HepG2 (cell line): ENCODE data around the gene PYURF. TPM values are rescaled to one million over a fixed set of nuclear protein-coding genes. Genes with fewer than 3 reads are reported as not detected.

Source experiments
- DZIP1 ChIP-seq: sonication (generic); formaldehyde crosslinking; IDR thresholded peaks from 2 replicates; pipeline ENCODE4 v1.5.0; 2020; ENCODE audit warnings: mild to moderate bottlenecking, missing genetic modification reagents
- FOXK1 ChIP-seq: sonication (generic); formaldehyde crosslinking; IDR thresholded peaks from 2 replicates; pipeline ENCODE4 v1.4.0; 2020; ENCODE audit warnings: low read depth, missing genetic modification reagents, borderline replicate concordance
- GTF2F1 ChIP-seq: fragments of 150-350 bp; IDR thresholded peaks from 2 replicates; pipeline ENCODE4 v1.6.1; 2014; ENCODE audit warnings: low read length
- GZF1 ChIP-seq: sonication (generic); formaldehyde crosslinking; IDR thresholded peaks from 2 replicates; pipeline ENCODE4 v1.5.1; 2020; ENCODE audit warnings: mild to moderate bottlenecking, missing genetic modification reagents
- HMGXB4 ChIP-seq, 2 experiments: sonication (generic) in 1 of 2; formaldehyde crosslinking in 1 of 2; IDR thresholded peaks; 2 replicates each; pipeline versions ENCODE4 v1.4.0 to v1.6.1; 2018 to 2020; ENCODE audit warnings: missing genetic modification reagents in 2 of 2, borderline replicate concordance in 1 of 2, low read depth in 1 of 2, mild to moderate bottlenecking in 1 of 2, missing biosample characterization in 1 of 2
- HOMEZ ChIP-seq: IDR thresholded peaks from 2 replicates; pipeline ENCODE4 v1.6.1; 2016; ENCODE audit warnings: low read depth
- LCORL ChIP-seq, 2 experiments: fragments of 450-650 bp in 1 of 2; sonication (generic) in 1 of 2; formaldehyde crosslinking in 1 of 2; IDR thresholded peaks; 2 replicates each; pipeline versions ENCODE4 v1.5.0 to v1.6.1; 2017 to 2020; ENCODE audit warnings: antibody characterized with exemption in 1 of 2, missing genetic modification reagents in 1 of 2
- MYC ChIP-seq: sonication (generic); formaldehyde crosslinking; IDR thresholded peaks from 2 replicates; pipeline ENCODE4 v1.9.0; 2021; ENCODE audit warnings: missing genetic modification reagents, borderline replicate concordance
- NFE2 ChIP-seq: sonication (generic); formaldehyde crosslinking; IDR thresholded peaks from 2 replicates; pipeline ENCODE4 v1.4.0; 2020; ENCODE audit warnings: missing genetic modification reagents
- NR1H2 ChIP-seq: sonication (generic); formaldehyde crosslinking; IDR thresholded peaks from 2 replicates; pipeline ENCODE4 v1.8.1; 2022; ENCODE audit warnings: low read depth, missing genetic modification reagents, borderline replicate concordance
- PPARG ChIP-seq: conservative IDR thresholded peaks from 2 replicates; pipeline ENCODE4 v1.6.1; 2016; ENCODE audit warnings: missing biosample characterization, missing genetic modification reagents
- TARDBP ChIP-seq: sonication (generic); formaldehyde crosslinking; IDR thresholded peaks from 2 replicates; pipeline ENCODE4 v1.8.0; 2022; ENCODE audit warnings: mild to moderate bottlenecking, missing genetic modification reagents
- XRCC5 ChIP-seq: fragments of 200-400 bp; formaldehyde crosslinking; optimal IDR thresholded peaks from 2 replicates; pipeline ENCODE3; 2017; ENCODE audit warnings: mild to moderate bottlenecking, low read length
- ZKSCAN8 ChIP-seq: IDR thresholded peaks from 2 replicates; pipeline ENCODE4 v1.6.1; 2016; ENCODE audit warnings: borderline replicate concordance, missing genetic modification reagents, missing compliant biosample characterization
- ZMYM2 ChIP-seq: sonication (generic); formaldehyde crosslinking; IDR thresholded peaks from 2 replicates; pipeline ENCODE4 v1.8.0; 2022; ENCODE audit warnings: mild to moderate bottlenecking, missing genetic modification reagents
- ZNF138 ChIP-seq: sonication (generic); formaldehyde crosslinking; IDR thresholded peaks from 2 replicates; pipeline ENCODE4 v1.5.0; 2020; ENCODE audit warnings: mild to moderate bottlenecking, low read depth, missing genetic modification reagents
- ZNF234 ChIP-seq: sonication (generic); formaldehyde crosslinking; conservative IDR thresholded peaks from 2 replicates; pipeline ENCODE4 v1.5.1; 2020; ENCODE audit warnings: mild to moderate bottlenecking, missing genetic modification reagents
- ZNF30 ChIP-seq: sonication (generic); formaldehyde crosslinking; IDR thresholded peaks from 2 replicates; pipeline ENCODE4 v1.5.0; 2020; ENCODE audit warnings: mild to moderate bottlenecking, missing genetic modification reagents
- ZNF513 ChIP-seq: sonication (generic); formaldehyde crosslinking; conservative IDR thresholded peaks from 2 replicates; pipeline ENCODE4 v1.5.0; 2020; ENCODE audit warnings: missing genetic modification reagents
- ZNF607 ChIP-seq: sonication (generic); formaldehyde crosslinking; IDR thresholded peaks from 2 replicates; pipeline ENCODE4 v1.5.1; 2020; ENCODE audit warnings: missing genetic modification reagents, mild to moderate bottlenecking, borderline replicate concordance
- ZNF629 ChIP-seq: sonication (generic); formaldehyde crosslinking; conservative IDR thresholded peaks from 2 replicates; pipeline ENCODE4 v1.5.0; 2020; ENCODE audit warnings: missing genetic modification reagents
- polyA plus RNA-seq, 8 experiments: library from polyadenylated mRNA; depleted of rRNA in 3 of 8; stranded (reverse) in 7 of 8; unstranded in 1 of 8; fragments of >200 nt; fragmentation: Illumina TruSeq in 4 of 8; extraction: Trizol in 4 of 8; gene quantifications; 2 replicates each; pipeline versions ENCODE4 v1.2.1 to v1.2.3, GENCODE V29; 2011 to 2016; ENCODE audit warnings: low read depth in 4 of 8, missing spikeins in 1 of 8, mixed read lengths in 1 of 8; ENCODE audit not compliant: insufficient read depth in 1 of 8
- total RNA-seq, 5 experiments: library from RNA; depleted of rRNA; stranded (reverse); fragments of >200 nt; fragmentation: Illumina TruSeq; extraction: Trizol; gene quantifications; 2 replicates each; pipeline ENCODE4 v1.2.3, GENCODE V29; 2016; ENCODE audit warnings: low read depth in 1 of 5

Gene PYURF
- total and polyA plus RNA-seq, 2 of the 13 experiments (the other 11 are each of a cell fraction or from before 2014, with no cell fraction given), result 59.9 to 95.2 TPM

GRCh38 chr4:88514557-88515511 lies 8.7 kb downstream of the PYURF start (continued):
- TF ChIP-seq ZMYM2 (CRISPR knock-in tag) (no peak), DZIP1 (CRISPR knock-in tag) (no peak), TARDBP (CRISPR knock-in tag) (0 out of 2 replicates have a peak, but pooled peaks have one; percentile 16), ZNF607 (CRISPR knock-in tag) (no peak), ZNF234 (CRISPR knock-in tag) (no peak), ZNF513 (CRISPR knock-in tag) (no peak), GZF1 (no peak), ZKSCAN8 (CRISPR knock-in tag) (peak; percentile 3; the same call in 1 of the 2 replicates), GTF2F1 (no peak), FOXK1 (CRISPR knock-in tag) (peak; percentile 77; the same call in 1 of the 2 replicates), ZNF629 (no peak), XRCC5 (no peak), MYC (CRISPR knock-in tag) (no peak), HOMEZ (CRISPR knock-in tag) (0 out of 2 replicates have a peak, but pooled peaks have one; percentile 14), NR1H2 (CRISPR knock-in tag) (no peak), HMGXB4 (CRISPR knock-in tag; IDR thresholded peaks at IDR 0.05; ENCODE audit: borderline replicate concordance in 1 of 2, low read depth in 1 of 2) (no peak), NFE2 (CRISPR knock-in tag) (no peak), ZNF30 (CRISPR knock-in tag) (no peak), ZNF138 (CRISPR knock-in tag) (no peak), PPARG (CRISPR knock-in tag) (0 out of 2 replicates have a peak, but pooled peaks have one; percentile 19), LCORL (IDR thresholded peaks at IDR 0.05) (no peak), LCORL (CRISPR knock-in tag; IDR thresholded peaks at IDR 0.05) (peak; percentile 12; the same call in 1 of the 2 replicates)
